Ramos (cell line): ENCODE data around the gene GRID1.

Experiments
- in situ Hi-C: fragments of 300-500 bp; cut with MboI; formaldehyde crosslinking; loops from one replicate; pipeline ENCODE4 v1.14.3; 2022; ENCODE audit warnings: low sequenced_read_pairs; ENCODE audit not compliant: unreplicated experiment

Gene GRID1

GRCh38 chr10:86221442-86222335, 144.9 kb downstream of the GRID1 start:
- in situ Hi-C loops: no loop called here

GRCh38 chr10:86220626-86221025, 146.0 kb downstream of the GRID1 start:
- in situ Hi-C loops: no loop called here

- in situ Hi-C loops: no loop called here
These were observed 147.3 kb downstream of the GRID1 start for GRCh38 chr10:86219271-86219670.

- in situ Hi-C loops: no loop called here
These were observed 147.8 kb downstream of the GRID1 start for GRCh38 chr10:86218842-86219241.

GRCh38 chr10:86218160-86218559, 148.4 kb downstream of the GRID1 start:
- in situ Hi-C loops: no loop called here

GRCh38 chr10:86217371-86218080, 149.1 kb downstream of the GRID1 start:
- in situ Hi-C loops: no loop called here

GRCh38 chr10:86216886-86217285, 149.7 kb downstream of the GRID1 start:
- in situ Hi-C loops: no loop called here

- in situ Hi-C loops: no loop called here
These were observed 150.9 kb downstream of the GRID1 start for GRCh38 chr10:86215712-86216111.

GRCh38 chr10:86215046-86215445, 151.5 kb downstream of the GRID1 start:
- in situ Hi-C loops: no loop called here

GRCh38 chr10:86213148-86213547, 153.4 kb downstream of the GRID1 start:
- in situ Hi-C loops: no loop called here

- in situ Hi-C loops: no loop called here
These were observed 154.2 kb downstream of the GRID1 start for GRCh38 chr10:86212391-86212700.

- in situ Hi-C loops: no loop called here
These were observed 154.8 kb downstream of the GRID1 start for GRCh38 chr10:86211691-86212390.

GRCh38 chr10:86210416-86210815, 156.2 kb downstream of the GRID1 start:
- in situ Hi-C loops: no loop called here

- in situ Hi-C loops: no loop called here
These were observed 156.9 kb downstream of the GRID1 start for GRCh38 chr10:86209726-86210125.

- in situ Hi-C loops: no loop called here
These were observed 159.4 kb downstream of the GRID1 start for GRCh38 chr10:86207226-86207625.

GRCh38 chr10:86206240-86206579, 160.4 kb downstream of the GRID1 start:
- in situ Hi-C loops: no loop called here

- in situ Hi-C loops: no loop called here
These were observed 161.0 kb downstream of the GRID1 start for GRCh38 chr10:86205306-86206239.

- in situ Hi-C loops: no loop called here
These were observed 161.9 kb downstream of the GRID1 start for GRCh38 chr10:86204421-86205305.
